ENCODE measurements around the gene ASB7.

The ASB7 gene

GRCh38 chr15:100596792-100597191, 5.6 kb upstream of the ASB7 start:
- no peak for TF ChIP-seq CTCF (IDR thresholded peaks at IDR 0.05; ENCODE audit: low read depth, low read length)
- H3K4me3 ChIP-seq (ENCODE audit: low read depth, low read length) = no peak overlapping the region

GRCh38 chr15:100597862-100598261, 4.5 kb upstream of the ASB7 start:
- no peak overlapping the region for H3K4me3 ChIP-seq (ENCODE audit: low read depth, low read length)
- no peak for TF ChIP-seq CTCF (IDR thresholded peaks at IDR 0.05; ENCODE audit: low read depth, low read length)

- no peak for TF ChIP-seq CTCF (IDR thresholded peaks at IDR 0.05; ENCODE audit: low read depth, low read length)
- H3K4me3 ChIP-seq (ENCODE audit: low read depth, low read length) = no peak overlapping the region
Observed at GRCh38 chr15:100598655-100599054, 3.7 kb upstream of the ASB7 start.

DNA sequence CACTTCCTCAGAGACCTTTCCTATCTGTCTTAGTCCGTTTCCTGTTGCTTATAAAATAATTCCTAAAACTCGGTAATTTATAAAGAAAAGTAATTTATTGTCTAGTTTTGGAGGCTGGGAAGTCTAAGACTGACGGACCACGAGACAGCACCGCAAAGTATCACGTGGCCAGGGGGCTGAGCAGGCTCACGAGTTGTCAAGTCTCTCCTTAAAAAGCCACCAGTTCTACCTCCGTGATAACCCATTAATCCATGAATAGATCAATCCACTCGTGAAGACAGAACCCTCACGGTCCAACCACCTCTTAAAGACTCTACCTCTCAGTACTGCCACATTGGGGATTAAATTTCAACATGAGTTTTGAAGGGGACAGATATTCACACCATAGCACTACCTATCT, 1.2 kb upstream of the ASB7 start:
- peak overlapping the region; percentile 99 for H3K4me3 ChIP-seq (ENCODE audit: low read depth, low read length)
- no peak for TF ChIP-seq CTCF (IDR thresholded peaks at IDR 0.05; ENCODE audit: low read depth, low read length)

DNA sequence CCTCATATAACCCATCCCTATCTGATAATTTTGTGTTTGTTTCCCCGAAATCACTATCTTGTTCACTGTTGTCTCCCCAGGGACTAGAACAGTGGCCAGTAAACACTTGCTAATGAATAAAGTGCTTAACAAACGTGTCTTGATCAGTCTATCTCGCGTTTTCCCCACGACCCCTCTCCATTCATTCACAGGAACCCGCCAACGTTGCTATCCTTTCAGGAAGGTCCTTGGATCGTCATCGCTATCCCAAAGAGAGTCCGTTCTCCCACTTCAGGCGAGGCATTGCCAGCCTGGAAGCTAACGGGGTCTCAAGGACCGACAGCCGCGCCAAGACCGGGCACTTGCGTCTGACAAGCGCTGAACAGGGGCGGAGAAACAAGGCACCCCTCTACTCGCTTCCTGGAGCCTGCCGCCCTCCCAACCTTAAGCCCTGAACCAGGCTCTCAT, 749 bp upstream of the ASB7 start:
- peak overlapping the region; percentile 99 for H3K4me3 ChIP-seq (ENCODE audit: low read depth, low read length)
- no peak for TF ChIP-seq CTCF (IDR thresholded peaks at IDR 0.05; ENCODE audit: low read depth, low read length)

DNA sequence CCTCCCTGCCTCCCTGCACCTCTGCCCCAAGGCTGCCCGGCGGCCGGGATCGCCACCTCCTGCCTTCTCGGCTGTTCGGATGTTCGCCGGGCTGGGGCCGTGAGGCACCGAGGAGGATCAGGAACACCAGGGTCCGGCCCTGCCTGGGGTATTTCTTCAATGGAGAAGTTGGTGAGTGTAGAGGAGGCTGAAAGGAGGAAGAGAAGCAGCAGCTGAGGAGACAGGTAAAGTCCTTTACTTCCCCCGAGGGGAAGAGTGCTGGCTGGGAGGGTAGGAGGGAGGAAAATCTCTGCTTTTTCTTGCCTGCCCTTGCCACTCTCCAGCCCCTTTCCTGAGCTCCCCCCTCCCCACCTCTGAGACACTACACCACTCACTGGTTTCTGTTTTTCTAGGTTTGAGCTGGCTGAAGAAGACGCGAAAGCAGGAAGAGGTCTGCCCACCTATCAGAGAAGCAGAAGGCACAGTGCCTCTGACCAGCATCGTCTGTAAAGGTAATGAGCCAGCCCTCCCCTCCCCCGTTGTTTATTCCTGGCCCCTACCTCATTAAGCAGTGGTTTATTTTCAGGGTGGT, 519 bp downstream of the ASB7 start:
- TF ChIP-seq CTCF (IDR thresholded peaks at IDR 0.05; ENCODE audit: low read depth, low read length) = no peak
- peak overlapping the region; percentile 98 for H3K4me3 ChIP-seq (ENCODE audit: low read depth, low read length)

GRCh38 chr15:100612539-100612938, 10.2 kb downstream of the ASB7 start:
- no peak for TF ChIP-seq CTCF (IDR thresholded peaks at IDR 0.05; ENCODE audit: low read depth, low read length)
- H3K4me3 ChIP-seq (ENCODE audit: low read depth, low read length) = no peak overlapping the region

All from WI38 (cell line).